GM19351 (cell line): ENCODE results near the gene ADAM8.
"Not testable (repeated sequence)": the region's sequence is repeated elsewhere in the genome, so short reads cannot be mapped to it uniquely, and the experiment has no call there.

Source experiments
- ATAC-seq: cut with Tn5 transposase; IDR thresholded peaks from one replicate; pipeline ENCODE4 v1.9.1; 2021; ENCODE audit warnings: mild to moderate bottlenecking, moderate library complexity; ENCODE audit not compliant: unreplicated experiment

Gene ADAM8

GRCh38 chr10:133276435-133277201, at the start of gene ADAM8:
ADAM8 (minus strand) TSS chr10:133276868; CDS start chr10:133276817, 51 bp downstream.
- ATAC-seq, result peak; percentile 59

GRCh38 chr10:133326223-133326551, 49.5 kb upstream of the ADAM8 start:
- ATAC-seq, result no peak

GRCh38 chr10:133325440-133326222, 49.0 kb upstream of the ADAM8 start:
- no peak for ATAC-seq

GRCh38 chr10:133324857-133325260, 48.2 kb upstream of the ADAM8 start:
- no peak for ATAC-seq

- ATAC-seq, result peak; percentile 68
These were observed 47.6 kb upstream of the ADAM8 start for GRCh38 chr10:133324198-133324792.

- ATAC-seq, result not testable (repeated sequence)
These were observed 45.5 kb upstream of the ADAM8 start for GRCh38 chr10:133322064-133322709.

GRCh38 chr10:133320852-133321422, 44.3 kb upstream of the ADAM8 start:
- ATAC-seq, result not testable (repeated sequence)

GRCh38 chr10:133318494-133319127, 41.9 kb upstream of the ADAM8 start:
- peak; percentile 86 for ATAC-seq

GRCh38 chr10:133316732-133317131, 40.1 kb upstream of the ADAM8 start:
- no peak for ATAC-seq

- ATAC-seq, result no peak
These were observed 39.6 kb upstream of the ADAM8 start for GRCh38 chr10:133316266-133316665.

- ATAC-seq, result no peak
These were observed 39.2 kb upstream of the ADAM8 start for GRCh38 chr10:133315847-133316246.

GRCh38 chr10:133314911-133315310, 38.2 kb upstream of the ADAM8 start:
- no peak for ATAC-seq

GRCh38 chr10:133313192-133313591, 36.5 kb upstream of the ADAM8 start:
- ATAC-seq, result no peak

GRCh38 chr10:133312769-133313145, 36.1 kb upstream of the ADAM8 start:
- ATAC-seq, result no peak

- no peak for ATAC-seq
These were observed 35.5 kb upstream of the ADAM8 start for GRCh38 chr10:133312016-133312768.

GRCh38 chr10:133311570-133311969, 34.9 kb upstream of the ADAM8 start:
- ATAC-seq, result no peak

- no peak for ATAC-seq
These were observed 34.1 kb upstream of the ADAM8 start for GRCh38 chr10:133310789-133311188.

GRCh38 chr10:133310399-133310755, 33.7 kb upstream of the ADAM8 start:
- no peak for ATAC-seq

GRCh38 chr10:133309720-133310398, 33.2 kb upstream of the ADAM8 start:
- no peak for ATAC-seq
